ENCODE results near the gene ZNF28. TPM values are rescaled to one million over a fixed set of nuclear protein-coding genes. Genes with fewer than 3 reads are reported as not detected.
A peak's percentile ranks its signal among the peaks of the same experiment; 100 is the strongest.
"Not testable (repeated sequence)": the region's sequence is repeated elsewhere in the genome, so short reads cannot be mapped to it uniquely, and the experiment has no call there.

ZNF28 gene
- total RNA-seq, 2 donors from 2014 or later: 5.3 to 7.3 TPM

GRCh38 chr19:52829866-52830265 is 8.4 kb upstream of the ZNF28 start:
- DNase-seq; H3K27me3 ChIP-seq; H3K36me3 ChIP-seq (replicated peaks in 1 of 2; ENCODE audit: insufficient read depth in 1 of 2, low read depth in 2 of 2); intact Hi-C loops (cut with DNase I); H3K4me1 ChIP-seq; ATAC-seq; H3K4me3 ChIP-seq; H3K27ac ChIP-seq; H3K9me3 ChIP-seq: not testable (repeated sequence)
- WGBS, 2 donors: 70 to 83% methylated on average over 5 to 7 of the region's 7 CpGs

- intact Hi-C loops (cut with DNase I): no loop called here
- TF ChIP-seq, protein P1, sequence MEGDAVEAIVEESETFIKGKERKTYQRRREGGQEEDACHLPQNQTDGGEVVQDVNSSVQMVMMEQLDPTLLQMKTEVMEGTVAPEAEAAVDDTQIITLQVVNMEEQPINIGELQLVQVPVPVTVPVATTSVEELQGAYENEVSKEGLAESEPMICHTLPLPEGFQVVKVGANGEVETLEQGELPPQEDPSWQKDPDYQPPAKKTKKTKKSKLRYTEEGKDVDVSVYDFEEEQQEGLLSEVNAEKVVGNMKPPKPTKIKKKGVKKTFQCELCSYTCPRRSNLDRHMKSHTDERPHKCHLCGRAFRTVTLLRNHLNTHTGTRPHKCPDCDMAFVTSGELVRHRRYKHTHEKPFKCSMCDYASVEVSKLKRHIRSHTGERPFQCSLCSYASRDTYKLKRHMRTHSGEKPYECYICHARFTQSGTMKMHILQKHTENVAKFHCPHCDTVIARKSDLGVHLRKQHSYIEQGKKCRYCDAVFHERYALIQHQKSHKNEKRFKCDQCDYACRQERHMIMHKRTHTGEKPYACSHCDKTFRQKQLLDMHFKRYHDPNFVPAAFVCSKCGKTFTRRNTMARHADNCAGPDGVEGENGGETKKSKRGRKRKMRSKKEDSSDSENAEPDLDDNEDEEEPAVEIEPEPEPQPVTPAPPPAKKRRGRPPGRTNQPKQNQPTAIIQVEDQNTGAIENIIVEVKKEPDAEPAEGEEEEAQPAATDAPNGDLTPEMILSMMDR (IDR thresholded peaks at IDR 0.05): no peak
- TF ChIP-seq POLR2A (IDR thresholded peaks at IDR 0.05): no peak
- no peaks in the 10 kb centered on the region for H3K27me3 ChIP-seq
- H3K4me3 ChIP-seq: no peak overlapping the region
- no peak for DNase-seq
- H3K36me3 ChIP-seq (replicated peaks in 1 of 2; ENCODE audit: insufficient read depth in 1 of 2, low read depth in 2 of 2): no peaks in the 10 kb centered on the region
- no peaks in the 10 kb centered on the region for H3K9me3 ChIP-seq
- no peak overlapping the region for H3K27ac ChIP-seq
- peaks cover 2% of the 10 kb centered on the region for H3K4me1 ChIP-seq
- 83 to 84% methylated on average over 5 of the region's 5 CpGs for WGBS, 2 donors
- ATAC-seq: no peak
These were observed 4.3 kb upstream of the ZNF28 start for GRCh38 chr19:52825765-52826164.

GRCh38 chr19:52823676-52824075 is 2.2 kb upstream of the ZNF28 start:
- intact Hi-C loops (cut with DNase I): no loop called here
- Histone ChIP-seq H3K4me3 (no peak overlapping the region), H3K9me3 (no peaks in the 10 kb centered on the region), H3K4me1 (peaks cover 7% of the 10 kb centered on the region), H3K36me3 (replicated peaks in 1 of 2; ENCODE audit: insufficient read depth in 1 of 2, low read depth in 2 of 2) (no peaks in the 10 kb centered on the region), H3K27ac (no peak overlapping the region), H3K27me3 (no peaks in the 10 kb centered on the region)
- TF ChIP-seq, protein P1 (IDR thresholded peaks at IDR 0.05): no peak
- no peak for TF ChIP-seq POLR2A (IDR thresholded peaks at IDR 0.05)
- DNase-seq: no peak
- 90 to 91% methylated on average over 12 of the region's 12 CpGs for WGBS, 2 donors
- no peak for ATAC-seq

DNA sequence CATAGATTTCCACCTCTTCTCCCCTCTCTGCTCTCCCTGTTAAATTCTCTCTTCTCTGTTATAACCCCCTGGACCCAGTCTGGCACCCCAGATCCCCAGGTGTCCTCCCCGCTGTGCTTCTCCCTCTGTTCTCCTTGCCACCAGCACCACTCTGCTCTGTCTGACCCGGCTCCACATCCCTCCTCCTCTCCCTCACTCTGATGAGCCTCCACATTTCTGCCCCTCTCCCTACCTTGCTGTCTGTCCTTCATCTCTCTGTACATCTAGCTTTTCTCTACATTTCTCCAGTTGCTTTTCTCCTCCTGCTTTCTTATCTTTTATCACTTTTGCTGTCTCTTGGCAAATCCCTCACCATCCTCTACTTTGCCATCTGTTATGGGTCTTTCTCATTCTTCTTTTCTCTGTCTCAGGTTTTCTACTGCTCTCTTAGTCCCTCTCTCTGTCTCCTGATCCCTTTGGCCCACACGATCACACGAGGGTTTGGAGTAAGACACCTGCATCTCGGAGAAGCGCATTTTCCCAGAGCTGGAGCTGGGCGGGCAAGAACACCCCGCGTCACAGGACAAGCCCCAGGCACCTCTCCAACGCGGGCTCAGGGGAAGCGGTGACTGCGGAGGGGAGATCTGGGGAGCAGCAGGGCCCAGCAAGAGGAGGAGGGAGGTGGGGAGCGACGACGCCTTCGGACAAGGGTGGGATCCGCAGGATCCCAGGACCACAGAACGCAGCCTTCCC is 795 bp downstream of the ZNF28 start:
- ATAC-seq (peak; percentile 22), DNase-seq (peak in 3 of 4 donors; percentile 16 to 31 (median 27))
- intact Hi-C loops (cut with DNase I); H3K36me3 ChIP-seq (replicated peaks in 1 of 2; ENCODE audit: insufficient read depth in 1 of 2, low read depth in 2 of 2); H3K4me1 ChIP-seq; H3K9me3 ChIP-seq; H3K27me3 ChIP-seq: not testable (repeated sequence)
- Histone ChIP-seq H3K4me3 (peak overlapping the region; percentile 3 to 52), H3K27ac (peak overlapping the region in 3 of 4 donors; percentile 56 to 64 (median 59))
- 6 to 8% methylated on average over 18 to 19 of the region's 19 CpGs for WGBS, 2 donors

GRCh38 chr19:52809801-52810200 is 11.6 kb downstream of the ZNF28 start:
- ATAC-seq (no peak), DNase-seq (no peak)
- Histone ChIP-seq H3K4me1 (no peaks in the 10 kb centered on the region), H3K27ac (no peak overlapping the region), H3K4me3 (no peak overlapping the region), H3K9me3 (peaks cover 0 to 7% (median 0%) of the 10 kb centered on the region in 3 donors), H3K27me3 (no peaks in the 10 kb centered on the region), H3K36me3 (replicated peaks in 1 of 2; ENCODE audit: insufficient read depth in 1 of 2, low read depth in 2 of 2) (peaks cover 2 to 6% of the 10 kb centered on the region in 2 donors)
- TF ChIP-seq, protein P1 (IDR thresholded peaks at IDR 0.05): no peak
- no peak for TF ChIP-seq POLR2A (IDR thresholded peaks at IDR 0.05)
- WGBS, 2 donors: 95 to 97% methylated on average over 32 of the region's 32 CpGs
- intact Hi-C loops (cut with DNase I): no loop called here

DNA sequence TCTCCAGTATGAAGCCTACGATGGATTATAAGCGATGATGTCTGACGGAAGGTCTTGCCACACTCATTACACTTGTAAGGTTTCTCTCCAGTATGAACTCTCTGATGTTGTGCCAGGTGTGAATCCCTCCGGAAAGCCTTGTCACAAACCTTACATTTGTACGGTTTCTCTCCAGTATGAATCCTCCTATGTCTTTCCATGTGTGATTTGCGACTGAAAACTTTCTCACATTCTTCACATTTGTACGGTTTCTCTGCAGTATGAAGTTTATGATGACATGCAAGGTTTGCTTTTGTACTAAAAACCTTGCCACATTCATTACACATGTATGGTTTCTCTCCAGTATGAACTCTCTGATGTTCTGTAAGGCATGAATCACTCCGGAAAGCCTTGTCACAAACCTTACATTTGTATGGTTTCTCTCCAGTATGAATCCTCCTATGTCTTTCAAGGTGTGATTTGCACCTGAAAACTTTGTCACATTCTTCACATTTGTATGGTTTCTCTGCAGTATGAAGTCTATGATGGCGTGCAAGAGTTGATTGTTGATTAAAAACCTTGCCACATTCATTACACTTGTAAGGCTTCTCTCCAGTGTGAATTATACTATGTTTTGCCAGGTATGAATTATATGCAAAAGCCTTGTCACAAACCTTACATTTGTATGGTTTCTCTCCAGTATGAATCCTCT is 21.3 kb downstream of the ZNF28 start:
- WGBS, 2 donors: 91 to 93% methylated on average over 9 of the region's 9 CpGs

More for the DNA sequence above, 21.3 kb downstream of the ZNF28 start:
- H3K4me3 ChIP-seq; H3K27me3 ChIP-seq; DNase-seq; intact Hi-C loops (cut with DNase I); H3K27ac ChIP-seq; H3K4me1 ChIP-seq; ATAC-seq: not testable (repeated sequence)
- H3K36me3 ChIP-seq (replicated peaks in 1 of 2; ENCODE audit: insufficient read depth in 1 of 2, low read depth in 2 of 2): peaks cover 11 to 18% of the 10 kb centered on the region in 2 donors
- peaks cover 0 to 40% (median 2%) of the 10 kb centered on the region in 3 donors for H3K9me3 ChIP-seq
